Ascending aorta (tissue), 2 donors: ENCODE results near the gene DENND1C. TPM values are rescaled to one million over a fixed set of nuclear protein-coding genes. Genes with fewer than 3 reads are reported as not detected.

Source experiments
- DNase-seq, 2 donors: peaks; one replicate each; pipeline ENCODE4 v3.0.0-alpha.2; 2019; ENCODE audit warnings: low spot score in 2 of 2
- H3K27ac ChIP-seq, 2 donors: fragments of 200-600 bp; sonication (generic); one replicate each; pipeline ENCODE4 v1.5.1; 2016 to 2017; ENCODE audit warnings: mild to moderate bottlenecking in 1 of 2
- H3K27me3 ChIP-seq: fragments of 200-600 bp; sonication (generic); one replicate; pipeline ENCODE4 v1.5.1; 2017
- H3K36me3 ChIP-seq, 2 donors: fragments of 200-600 bp; sonication (generic); one replicate each; pipeline ENCODE4 v1.5.1; 2016
- H3K4me1 ChIP-seq, 2 donors: fragments of 200-600 bp; sonication (generic); one replicate each; pipeline ENCODE4 v1.5.1; 2016 to 2017; ENCODE audit warnings: mild to moderate bottlenecking in 1 of 2
- H3K4me3 ChIP-seq, 2 donors: fragments of 200-600 bp; sonication (generic); one replicate each; pipeline ENCODE4 v1.5.1; 2016 to 2017; ENCODE audit warnings: mild to moderate bottlenecking in 1 of 2
- H3K9me3 ChIP-seq, 2 donors: fragments of 200-600 bp; sonication (generic); one replicate each; pipeline ENCODE4 v1.5.1; 2016
- CTCF ChIP-seq, 3 experiments: fragments of 200-600 bp in 2 of 3; fragments of 450-650 bp in 1 of 3; sonication (generic) in 2 of 3; IDR thresholded peaks; one replicate each; pipeline ENCODE4 v1.5.1; 2016 to 2019; ENCODE audit warnings: antibody characterized with exemption in 3 of 3, mild to moderate bottlenecking in 1 of 3, moderate library complexity in 1 of 3
- intact Hi-C: fragments of 100-400 bp; cut with DNase I; formaldehyde crosslinking; loops from one replicate; pipeline ENCODE4 v1.15.1; 2023
- total RNA-seq: library from RNA; depleted of rRNA; stranded (reverse); fragments of >200 nt; gene quantifications from one replicate; pipeline ENCODE4 v1.1.0, GENCODE V29; 2016

DENND1C gene
- total RNA-seq, 1 donor from 2014 or later = 24.4 TPM

GRCh38 chr19:6495947-6496346, 14.4 kb upstream of the DENND1C start:
- intact Hi-C loops = no loop called here
- no peak overlapping the region for H3K27ac ChIP-seq
- TF ChIP-seq CTCF (IDR thresholded peaks at IDR 0.05) = no peak
- H3K9me3 ChIP-seq = no peaks in the 10 kb centered on the region
- no peaks in the 10 kb centered on the region for H3K36me3 ChIP-seq
- DNase-seq = no peak
- H3K4me3 ChIP-seq = no peak overlapping the region
- no peaks in the 10 kb centered on the region for H3K27me3 ChIP-seq
- H3K4me1 ChIP-seq = no peaks in the 10 kb centered on the region

- H3K36me3 ChIP-seq = no peaks in the 10 kb centered on the region
- no peaks in the 10 kb centered on the region for H3K27me3 ChIP-seq
- no peak for DNase-seq
- H3K4me1 ChIP-seq = no peaks in the 10 kb centered on the region
- H3K4me3 ChIP-seq = no peak overlapping the region
- H3K9me3 ChIP-seq = no peaks in the 10 kb centered on the region
- TF ChIP-seq CTCF (IDR thresholded peaks at IDR 0.05) = no peak
- intact Hi-C loops = no loop called here
- H3K27ac ChIP-seq = no peak overlapping the region
These were observed 12.9 kb upstream of the DENND1C start for GRCh38 chr19:6494438-6495036.

GRCh38 chr19:6491802-6492592, 10.4 kb upstream of the DENND1C start:
- no peak for TF ChIP-seq CTCF (IDR thresholded peaks at IDR 0.05)
- DNase-seq = no peak
- Histone ChIP-seq H3K4me1 (no peaks in the 10 kb centered on the region), H3K4me3 (no peak overlapping the region), H3K36me3 (no peaks in the 10 kb centered on the region), H3K9me3 (no peaks in the 10 kb centered on the region), H3K27ac (no peak overlapping the region), H3K27me3 (no peaks in the 10 kb centered on the region)
- intact Hi-C loops = no loop called here

- no peaks in the 10 kb centered on the region for H3K9me3 ChIP-seq
- intact Hi-C loops = no loop called here
- TF ChIP-seq CTCF (IDR thresholded peaks at IDR 0.05) = no peak
These were observed 8.5 kb upstream of the DENND1C start for GRCh38 chr19:6490134-6490533.

GRCh38 chr19:6489278-6490061, 7.9 kb upstream of the DENND1C start:
- Histone ChIP-seq H3K4me1 (no peaks in the 10 kb centered on the region), H3K9me3 (no peaks in the 10 kb centered on the region), H3K27ac (no peak overlapping the region), H3K4me3 (no peak overlapping the region), H3K36me3 (no peaks in the 10 kb centered on the region), H3K27me3 (no peaks in the 10 kb centered on the region)
- intact Hi-C loops = no loop called here
- no peak for DNase-seq
- TF ChIP-seq CTCF (IDR thresholded peaks at IDR 0.05) = no peak

More at GRCh38 chr19:6490134-6490533, 8.5 kb upstream of the DENND1C start:
- no peaks in the 10 kb centered on the region for H3K36me3 ChIP-seq
- no peak overlapping the region for H3K27ac ChIP-seq
- no peak for DNase-seq
- no peaks in the 10 kb centered on the region for H3K4me1 ChIP-seq
- H3K27me3 ChIP-seq = no peaks in the 10 kb centered on the region
- H3K4me3 ChIP-seq = no peak overlapping the region
